ENCODE measurements around the gene CNIH3. TPM values are rescaled to one million over a fixed set of nuclear protein-coding genes. Genes with fewer than 3 reads are reported as not detected.

The CNIH3 gene
- total RNA-seq, 1 experiment from 2014 or later: 4.2 TPM

GRCh38 chr1:224647449-224647848, 31.3 kb downstream of the CNIH3 start:
- no peak overlapping the region for H2BK15ac ChIP-seq (ENCODE audit: low read depth, low read length)
- H4K5ac ChIP-seq (ENCODE audit: insufficient read length, low read depth, low read length): no peak overlapping the region
- Mint-ChIP-seq H3K27me3 (ENCODE audit: low read depth) (peaks cover 4% of the 10 kb centered on the region), H3K4me1 (peaks cover 11 to 13% of the 10 kb centered on the region in 2 experiments), H3K9me3 (no peaks in the 10 kb centered on the region), H3K36me3 (ENCODE audit: insufficient read depth in 1 of 3, low read depth in 3 of 3) (no peaks in the 10 kb centered on the region), H3K4me3 (no peak overlapping the region), H3K27ac (0 out of 7 replicates have a peak overlapping the region, but pooled peaks of 1 of the 3 experiments have one; percentile 19)
- no peak overlapping the region for H2AK5ac ChIP-seq (ENCODE audit: insufficient read length, low read length)
- H3T11ph ChIP-seq (ENCODE audit: low read length): no peak overlapping the region
- no peak for TF ChIP-seq CTCF (conservative IDR thresholded peaks at IDR 0.05)
- no peaks in the 10 kb centered on the region for H3K27me3 ChIP-seq (ENCODE audit: insufficient read depth, low read length)
- H3K18ac ChIP-seq (ENCODE audit: insufficient read length, low read depth, low read length): no peak overlapping the region
- no peak overlapping the region for H2BK12ac ChIP-seq (ENCODE audit: insufficient read length, low read depth, low read length)
- no peak for DNase-seq
- no peak overlapping the region for H4K8ac ChIP-seq (replicated peaks; ENCODE audit: insufficient read length, low read depth, low read length)
- H3K14ac ChIP-seq (ENCODE audit: insufficient read depth, low read length): no peak overlapping the region
- no peak overlapping the region for H3K56ac ChIP-seq (ENCODE audit: insufficient read length, low read depth, low read length)
- H4K20me1 ChIP-seq (ENCODE audit: control insufficient read depth, insufficient read depth, insufficient read length): no peaks in the 10 kb centered on the region
- no peaks in the 10 kb centered on the region; the same call in 1 of the 2 replicates for H3K4me1 ChIP-seq (ENCODE audit: insufficient read depth, low read length)
- H2BK120ac ChIP-seq (ENCODE audit: low read depth, low read length, poor library complexity, severe bottlenecking): no peak overlapping the region
- H2AFZ ChIP-seq (ENCODE audit: low read length): no peak overlapping the region
- H3K23ac ChIP-seq (ENCODE audit: insufficient read length, low read depth, low read length): no peak overlapping the region
- H2BK5ac ChIP-seq (ENCODE audit: insufficient read length, low read length): no peak overlapping the region
- WGBS (ENCODE audit: extremely low coverage, insufficient read length, low lambda C conversion rate): no CpG with 5 or more reads among the region's 2 CpGs
- no peak overlapping the region for H4K91ac ChIP-seq (ENCODE audit: insufficient read length, low read depth, low read length)
- H3K9me3 ChIP-seq (ENCODE audit: control insufficient read depth, low read depth, low read length): no peaks in the 10 kb centered on the region
- H3K27ac ChIP-seq (ENCODE audit: insufficient read length, low read depth, low read length): no peak overlapping the region
- no peak overlapping the region for H3K4me2 ChIP-seq (ENCODE audit: insufficient read depth, insufficient read length, low read length)
- H3K79me2 ChIP-seq (ENCODE audit: insufficient read depth, low read length): no peaks in the 10 kb centered on the region
- no peaks in the 10 kb centered on the region for H3K23me2 ChIP-seq (ENCODE audit: insufficient read length, low read depth, low read length, poor library complexity, severe bottlenecking)
- H2BK20ac ChIP-seq (ENCODE audit: low read depth, low read length, poor library complexity, severe bottlenecking): no peak overlapping the region
- no peaks in the 10 kb centered on the region for H3K79me1 ChIP-seq (ENCODE audit: insufficient read depth, low read depth, low read length, poor library complexity, severe bottlenecking)
- no peak overlapping the region for H3K9ac ChIP-seq (ENCODE audit: extremely low read depth, insufficient read length, low read length)
- H3K4ac ChIP-seq (ENCODE audit: low read depth, low read length): no peak overlapping the region
